ES-I3 (cell line): ENCODE data around the gene SKIC8.
A peak's percentile ranks its signal among the peaks of the same experiment; 100 is the strongest.

Experiments used
- H3K36me3 ChIP-seq: 2 replicates; pipeline ENCODE4 v1.6.1; 2013; ENCODE audit warnings: mild to moderate bottlenecking, low read length, control low read depth, moderate library complexity; ENCODE audit not compliant: insufficient read depth
- H3K4me1 ChIP-seq: 2 replicates; pipeline ENCODE4 v1.6.1; 2013; ENCODE audit warnings: mild to moderate bottlenecking, control low read depth, low read length; ENCODE audit not compliant: insufficient read depth
- H3K9ac ChIP-seq: 2 replicates; pipeline ENCODE4 v1.6.1; 2013; ENCODE audit warnings: low read depth, mild to moderate bottlenecking, low read length, moderate library complexity
- H3K9me3 ChIP-seq: 2 replicates; pipeline ENCODE4 v1.6.1; 2013; ENCODE audit warnings: mild to moderate bottlenecking, low read length, moderate library complexity; ENCODE audit not compliant: control insufficient read depth, insufficient read depth

The SKIC8 gene

DNA sequence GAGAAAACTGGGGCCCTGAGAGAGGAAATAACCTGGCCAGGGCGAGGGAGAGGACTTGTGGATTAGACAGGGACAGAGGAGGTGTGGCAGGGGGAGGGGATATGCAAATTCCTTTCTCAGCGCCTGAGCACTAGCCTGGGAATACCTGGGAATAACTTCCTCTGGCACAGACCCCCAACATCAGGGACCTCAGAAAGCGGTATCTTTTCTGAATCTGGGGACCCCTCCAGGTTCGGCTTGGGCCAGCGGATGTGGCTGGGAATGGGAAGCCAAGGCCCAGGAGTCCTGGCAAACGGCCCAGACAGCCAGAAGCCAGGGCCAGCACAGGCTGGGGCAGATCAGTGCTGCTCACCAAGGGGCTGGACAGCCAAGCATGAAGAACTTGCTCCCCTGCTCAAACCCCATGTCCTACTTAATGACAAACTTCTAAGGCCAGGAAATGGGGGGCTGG is 55.9 kb downstream of the SKIC8 start:
- H3K4me1 ChIP-seq = peaks cover 16% of the 10 kb centered on the region
- H3K9me3 ChIP-seq = no peaks in the 10 kb centered on the region
- no peaks in the 10 kb centered on the region for H3K36me3 ChIP-seq
- H3K9ac ChIP-seq = peak overlapping the region; percentile 17

- Histone ChIP-seq H3K4me1 (peaks cover 16% of the 10 kb centered on the region), H3K36me3 (no peaks in the 10 kb centered on the region), H3K9ac (peak overlapping the region; percentile 17; the same call in 1 of the 2 replicates), H3K9me3 (no peaks in the 10 kb centered on the region)
Measured at GRCh38 chr15:78243058-78243457, 56.4 kb downstream of the SKIC8 start.

DNA sequence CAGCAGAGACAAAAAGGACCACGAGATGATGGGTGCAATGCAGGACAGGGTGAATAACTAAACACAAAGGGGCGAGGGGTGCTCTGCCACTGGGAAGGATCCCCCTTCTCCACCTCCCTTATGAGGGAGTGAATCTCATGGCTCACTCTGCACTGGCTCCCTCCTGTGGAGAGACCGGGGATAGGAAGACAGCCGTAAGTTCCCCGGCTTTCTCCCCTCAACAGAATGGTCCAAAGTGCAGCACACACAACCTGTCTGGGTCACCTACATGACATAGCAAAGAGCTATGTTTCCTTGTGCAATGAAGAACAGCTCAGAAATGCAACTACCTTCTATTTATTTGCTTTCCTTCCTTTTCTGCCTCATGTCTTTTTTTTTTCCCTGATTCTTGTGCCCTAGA is 57.3 kb downstream of the SKIC8 start:
- H3K9me3 ChIP-seq = no peaks in the 10 kb centered on the region
- no peak overlapping the region for H3K9ac ChIP-seq
- H3K4me1 ChIP-seq = peaks cover 16% of the 10 kb centered on the region
- H3K36me3 ChIP-seq = no peaks in the 10 kb centered on the region

DNA sequence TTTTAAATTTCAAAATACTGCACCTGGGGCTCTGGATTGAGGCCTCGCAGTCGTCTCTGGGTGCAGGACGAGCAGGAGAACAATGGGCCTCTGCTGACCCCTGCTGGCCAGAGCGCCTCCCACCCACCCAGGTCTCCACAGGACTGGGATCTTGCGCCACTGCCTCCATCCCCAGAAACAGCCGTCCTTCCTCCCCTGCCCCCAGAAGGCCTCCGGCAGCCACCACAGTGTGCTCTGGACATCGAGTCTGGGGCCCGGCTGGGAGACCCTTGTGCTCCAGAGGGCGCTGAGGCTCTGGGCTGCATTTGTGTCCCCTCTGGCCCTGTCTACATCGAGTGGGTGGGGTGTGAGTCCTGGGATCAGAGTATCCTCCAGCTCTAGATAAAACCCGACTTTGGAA is 58.4 kb downstream of the SKIC8 start:
- H3K9me3 ChIP-seq = no peaks in the 10 kb centered on the region
- H3K36me3 ChIP-seq = no peaks in the 10 kb centered on the region
- H3K4me1 ChIP-seq = peaks cover 16% of the 10 kb centered on the region
- no peak overlapping the region for H3K9ac ChIP-seq

GRCh38 chr15:78239811-78240210 is 59.6 kb downstream of the SKIC8 start:
- peaks cover 21% of the 10 kb centered on the region for H3K4me1 ChIP-seq

GRCh38 chr15:78237146-78237545 is 62.3 kb downstream of the SKIC8 start:
- H3K4me1 ChIP-seq = peaks cover 15% of the 10 kb centered on the region
- H3K9ac ChIP-seq = no peak overlapping the region
- H3K36me3 ChIP-seq = no peaks in the 10 kb centered on the region
- no peaks in the 10 kb centered on the region for H3K9me3 ChIP-seq

More at GRCh38 chr15:78239811-78240210, 59.6 kb downstream of the SKIC8 start:
- Histone ChIP-seq H3K36me3 (no peaks in the 10 kb centered on the region), H3K9ac (no peak overlapping the region), H3K9me3 (no peaks in the 10 kb centered on the region)

DNA sequence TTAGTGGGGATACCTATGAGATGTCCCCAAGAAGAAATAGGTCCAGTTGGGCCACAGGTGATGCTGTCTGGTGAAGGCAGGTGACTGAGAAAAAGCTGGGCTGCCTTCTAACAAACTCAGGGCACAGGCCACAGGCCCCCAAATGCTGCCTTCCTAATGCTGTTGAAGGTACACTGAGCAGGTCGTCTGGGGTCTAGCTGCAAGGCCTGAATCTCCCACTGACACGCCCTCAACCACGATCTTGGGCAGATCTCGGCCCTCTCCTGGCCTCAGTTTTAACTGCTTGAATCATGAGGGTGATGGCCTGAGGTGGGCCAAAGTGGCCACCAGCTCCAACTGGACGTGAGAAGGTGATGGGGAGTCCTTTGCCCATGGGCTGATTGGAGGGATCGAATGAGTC is 62.9 kb downstream of the SKIC8 start:
- peaks cover 15% of the 10 kb centered on the region for H3K4me1 ChIP-seq
- H3K9ac ChIP-seq = no peak overlapping the region
- no peaks in the 10 kb centered on the region for H3K9me3 ChIP-seq
- H3K36me3 ChIP-seq = no peaks in the 10 kb centered on the region

GRCh38 chr15:78234515-78235040 is 64.8 kb downstream of the SKIC8 start, which contains the start of gene ACSBG1:
ACSBG1 (minus strand) TSS chr15:78234565; CDS start chr15:78234501, 64 bp downstream.
- H3K9me3 ChIP-seq = no peaks in the 10 kb centered on the region
- no peak within 1 kb of the TSS for H3K9ac ChIP-seq
- H3K4me1 ChIP-seq = peaks cover 12% of the 10 kb centered on the region
- H3K36me3 ChIP-seq = no peaks in the 10 kb centered on the region

- Histone ChIP-seq H3K4me1 (peaks cover 12% of the 10 kb centered on the region), H3K9me3 (no peaks in the 10 kb centered on the region), H3K36me3 (no peaks in the 10 kb centered on the region), H3K9ac (no peak overlapping the region)
Measured at GRCh38 chr15:78233496-78233895, 65.9 kb downstream of the SKIC8 start.
